GM12873 (cell line): ENCODE data around the gene KCNK1.

Experiments
- TF ChIP-seq, protein P1 (sequence below): IDR thresholded peaks from 2 replicates; pipeline ENCODE4 v1.5.1; 2012; ENCODE audit warnings: low read depth, mild to moderate bottlenecking, moderate library complexity, low read length, control low read depth; ENCODE audit not compliant: insufficient read depth; ENCODE audit errors: missing control alignments

The KCNK1 gene

DNA sequence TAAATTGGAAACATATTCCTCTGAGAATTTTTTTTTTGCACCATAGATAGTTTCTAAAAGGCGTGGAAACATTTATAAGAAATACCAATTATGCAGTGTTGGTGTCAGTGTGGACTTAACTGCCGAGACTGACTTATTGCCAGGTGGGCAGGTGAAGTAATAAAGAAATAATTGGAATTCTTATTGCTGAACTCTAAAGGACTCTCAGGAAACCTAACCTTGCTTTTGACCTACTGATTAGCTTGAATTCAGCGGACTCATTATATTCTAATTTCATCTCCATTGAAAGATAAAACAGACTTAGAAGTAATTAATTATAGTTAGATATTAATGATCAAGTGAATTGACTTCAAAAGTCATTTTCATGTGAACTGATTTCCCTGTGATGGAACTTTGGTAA is 26.3 kb downstream of the KCNK1 start:
- TF ChIP-seq, protein P1, sequence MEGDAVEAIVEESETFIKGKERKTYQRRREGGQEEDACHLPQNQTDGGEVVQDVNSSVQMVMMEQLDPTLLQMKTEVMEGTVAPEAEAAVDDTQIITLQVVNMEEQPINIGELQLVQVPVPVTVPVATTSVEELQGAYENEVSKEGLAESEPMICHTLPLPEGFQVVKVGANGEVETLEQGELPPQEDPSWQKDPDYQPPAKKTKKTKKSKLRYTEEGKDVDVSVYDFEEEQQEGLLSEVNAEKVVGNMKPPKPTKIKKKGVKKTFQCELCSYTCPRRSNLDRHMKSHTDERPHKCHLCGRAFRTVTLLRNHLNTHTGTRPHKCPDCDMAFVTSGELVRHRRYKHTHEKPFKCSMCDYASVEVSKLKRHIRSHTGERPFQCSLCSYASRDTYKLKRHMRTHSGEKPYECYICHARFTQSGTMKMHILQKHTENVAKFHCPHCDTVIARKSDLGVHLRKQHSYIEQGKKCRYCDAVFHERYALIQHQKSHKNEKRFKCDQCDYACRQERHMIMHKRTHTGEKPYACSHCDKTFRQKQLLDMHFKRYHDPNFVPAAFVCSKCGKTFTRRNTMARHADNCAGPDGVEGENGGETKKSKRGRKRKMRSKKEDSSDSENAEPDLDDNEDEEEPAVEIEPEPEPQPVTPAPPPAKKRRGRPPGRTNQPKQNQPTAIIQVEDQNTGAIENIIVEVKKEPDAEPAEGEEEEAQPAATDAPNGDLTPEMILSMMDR: no peak

DNA sequence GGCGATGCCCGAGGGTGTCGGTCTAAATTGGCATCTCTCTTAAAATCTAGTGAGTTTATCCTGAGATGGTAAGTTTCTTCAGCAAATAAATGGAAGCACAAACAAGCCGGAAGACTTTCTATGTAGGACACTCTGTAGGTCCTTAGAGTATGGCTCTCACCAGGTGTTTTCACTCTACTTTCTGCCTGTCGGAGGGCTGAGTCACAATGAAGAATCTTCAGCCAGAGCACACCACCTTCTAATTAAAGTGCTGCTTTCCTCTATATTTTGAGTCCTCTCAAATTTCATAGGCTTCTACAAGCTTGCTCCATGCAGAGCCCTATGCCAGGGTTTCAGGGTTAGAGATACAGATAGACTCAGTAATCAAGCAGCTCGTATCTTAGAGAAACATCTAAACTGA is 27.1 kb downstream of the KCNK1 start:
- TF ChIP-seq, protein P1: no peak

DNA sequence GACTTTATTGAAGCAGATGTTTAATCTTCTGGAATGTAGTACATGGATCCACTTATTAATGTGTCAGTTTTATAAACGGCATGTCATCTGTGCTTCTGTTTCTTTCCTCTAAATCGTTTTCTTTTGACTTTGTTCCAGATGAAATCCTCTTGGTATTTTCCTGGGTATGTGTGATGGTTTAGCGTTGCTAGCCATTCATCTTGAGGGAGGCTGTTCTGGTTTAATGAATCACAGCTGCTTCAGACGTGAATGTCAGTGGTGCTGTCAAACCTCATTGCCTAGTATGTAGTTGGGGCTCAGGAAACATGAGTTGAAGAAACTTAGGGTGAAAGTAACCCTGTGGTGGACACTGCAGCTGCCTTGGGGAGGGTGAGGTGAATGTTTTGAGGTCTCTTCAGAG is 33.2 kb downstream of the KCNK1 start:
- TF ChIP-seq, protein P1: no peak

DNA sequence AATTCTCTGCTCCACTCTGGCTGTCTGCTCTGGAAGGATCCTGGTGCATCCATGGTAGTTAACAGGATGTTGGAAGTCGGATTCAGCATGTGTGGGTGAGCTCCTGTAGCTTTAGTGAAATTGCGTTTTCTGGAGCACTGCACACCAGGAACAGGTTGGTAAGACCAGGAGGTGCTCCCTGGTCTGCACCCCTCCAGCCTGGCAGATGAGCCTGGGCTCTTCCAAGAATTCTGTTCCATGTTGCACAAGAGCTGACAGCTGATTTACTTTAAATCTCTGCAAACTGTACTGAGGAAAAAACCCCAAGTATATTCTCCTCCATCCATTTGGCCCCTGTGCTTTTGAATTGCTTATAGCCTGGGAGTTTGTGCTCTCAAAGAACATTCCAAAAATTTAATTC is 33.7 kb downstream of the KCNK1 start:
- TF ChIP-seq, protein P1: no peak

DNA sequence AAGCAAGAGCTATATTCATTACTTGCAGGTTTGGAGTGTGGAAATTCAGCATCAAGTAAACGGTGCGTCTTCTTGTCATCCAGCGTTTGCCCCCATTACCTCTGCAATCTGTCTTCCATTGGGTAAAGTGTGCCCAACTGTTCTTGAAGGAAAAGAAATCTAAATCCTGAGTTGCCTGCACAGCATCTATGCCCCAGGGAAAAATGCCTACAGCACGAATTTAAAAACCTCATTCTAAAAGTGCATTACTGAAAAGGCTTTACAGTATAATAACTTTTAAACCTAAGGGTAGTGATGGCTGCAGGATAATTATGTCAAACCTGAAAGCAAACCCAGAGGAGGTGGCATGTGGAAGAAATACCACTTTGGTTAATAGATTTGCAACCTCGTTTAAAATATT is 37.2 kb downstream of the KCNK1 start:
- TF ChIP-seq, protein P1: no peak

DNA sequence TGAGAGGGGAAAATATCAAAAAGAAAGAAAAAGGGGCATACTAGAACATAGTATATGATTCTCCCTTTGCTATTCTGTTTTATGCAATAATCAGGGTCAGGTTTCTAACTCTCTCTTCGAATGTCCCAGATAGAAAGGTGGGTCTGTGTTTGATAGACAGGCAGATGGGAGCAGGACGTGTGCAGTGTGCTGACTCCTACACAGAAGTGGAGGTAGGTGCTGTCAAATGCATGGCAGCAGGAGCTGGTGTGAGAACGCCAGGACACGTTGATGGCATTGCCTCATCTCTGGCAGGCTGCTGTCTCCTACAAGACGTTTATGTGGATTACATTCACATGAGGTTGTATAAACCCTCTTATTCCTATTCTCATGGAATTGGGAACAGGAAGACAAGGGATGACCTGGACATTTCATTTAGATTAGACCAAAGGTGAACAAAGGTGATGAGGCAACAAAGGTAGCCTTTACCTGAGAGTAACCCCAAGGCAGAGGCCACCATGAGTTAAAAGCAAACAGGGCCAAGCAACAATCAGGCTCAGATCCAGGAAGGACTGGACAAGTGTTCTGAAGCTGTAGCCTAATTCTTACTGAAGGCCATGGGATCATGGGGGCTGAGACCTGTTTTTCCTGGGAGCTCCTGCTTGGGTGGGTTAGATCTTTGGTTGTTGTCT is 37.8 kb downstream of the KCNK1 start:
- TF ChIP-seq, protein P1: no peak

DNA sequence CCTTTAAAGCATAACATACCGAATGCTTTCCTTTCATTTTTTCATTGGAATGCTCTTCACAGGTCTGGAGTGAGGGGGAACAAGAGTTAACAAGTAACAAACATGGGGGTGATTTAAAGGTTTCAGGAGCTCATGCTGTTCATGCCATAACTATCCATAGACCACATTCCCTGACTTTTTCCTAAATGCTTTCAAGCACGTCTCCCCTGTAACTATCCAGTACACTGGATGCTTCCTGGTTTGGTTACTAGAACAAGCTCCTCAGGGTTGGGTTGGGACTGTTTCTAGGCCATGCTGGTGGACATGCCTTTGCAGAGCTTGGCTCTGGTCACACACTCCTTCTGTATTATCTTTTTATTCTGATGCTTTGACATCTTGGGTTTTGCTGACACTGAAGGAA is 38.6 kb downstream of the KCNK1 start:
- TF ChIP-seq, protein P1: no peak
